GM20000 (cell line): ENCODE measurements around the gene TIAM2.

Experiments
- DNase-seq: peaks from one replicate; pipeline ENCODE4 v3.0.0; 2012; ENCODE audit warnings: low spot score
- CTCF ChIP-seq: IDR thresholded peaks from 2 replicates; pipeline ENCODE4 v1.5.1; 2012; ENCODE audit warnings: mild to moderate bottlenecking, control low read depth; ENCODE audit errors: extremely low read depth, missing control alignments

Gene TIAM2

GRCh38 chr6:154977588-154977987 is 17.5 kb upstream of the TIAM2 start:
- TF ChIP-seq CTCF: no peak
- no peak for DNase-seq

- TF ChIP-seq CTCF: no peak
- no peak for DNase-seq
These were observed 14.6 kb upstream of the TIAM2 start for GRCh38 chr6:154980273-154981078.

GRCh38 chr6:154981079-154981870 is 13.8 kb upstream of the TIAM2 start:
- DNase-seq: peak; percentile 51
- no peak for TF ChIP-seq CTCF

- DNase-seq: no peak
- TF ChIP-seq CTCF: no peak
These were observed 11.0 kb upstream of the TIAM2 start for GRCh38 chr6:154984146-154984545.

- no peak for DNase-seq
- no peak for TF ChIP-seq CTCF
These were observed 8.3 kb upstream of the TIAM2 start for GRCh38 chr6:154986787-154987235.

GRCh38 chr6:154989448-154989847 is 5.7 kb upstream of the TIAM2 start:
- DNase-seq: no peak
- no peak for TF ChIP-seq CTCF

- TF ChIP-seq CTCF: no peak
- DNase-seq: no peak
These were observed 3.9 kb upstream of the TIAM2 start for GRCh38 chr6:154991207-154991606.
